Gastrocnemius medialis (tissue), 4 donors: Measurements from ENCODE around the gene IFT81. TPM values are rescaled to one million over a fixed set of nuclear protein-coding genes. Genes with fewer than 3 reads are reported as not detected.
A peak's percentile ranks its signal among the peaks of the same experiment; 100 is the strongest.

ENCODE experiments used
- ATAC-seq, 2 donors: fragments of 150-250 bp; one replicate each; pipeline ENCODE4 v1.9.1; 2016
- DNase-seq, 2 donors: peaks; one replicate each; pipeline ENCODE4 v3.0.0-alpha.2; 2019
- H3K27ac ChIP-seq, 4 donors: fragments of 200-600 bp; sonication (generic); 1 replicate in 1 of 4; 2 replicates in 3 of 4; pipeline ENCODE4 v1.5.1; 2016 to 2018; ENCODE audit warnings: mild to moderate bottlenecking in 2 of 4, moderate library complexity in 1 of 4
- H3K27me3 ChIP-seq, 3 donors: fragments of 200-600 bp; sonication (generic) in 2 of 3; 1 replicate in 1 of 3; 2 replicates in 2 of 3; pipeline versions ENCODE4 v1.5.1 to v1.6.0; 2016 to 2019; ENCODE audit warnings: mild to moderate bottlenecking in 1 of 3, moderate library complexity in 1 of 3
- H3K36me3 ChIP-seq, 2 donors: fragments of 200-600 bp; sonication (generic) in 1 of 2; one replicate each; pipeline ENCODE4 v1.5.1; 2017 to 2018
- H3K4me1 ChIP-seq, 2 donors: fragments of 200-600 bp; sonication (generic) in 1 of 2; one replicate each; pipeline ENCODE4 v1.5.1; 2016 to 2017; ENCODE audit warnings: mild to moderate bottlenecking in 2 of 2
- H3K4me3 ChIP-seq, 4 donors: fragments of 200-600 bp; sonication (generic) in 3 of 4; 1 replicate in 1 of 4; 2 replicates in 3 of 4; pipeline ENCODE4 v1.5.1; 2016 to 2019; ENCODE audit warnings: mild to moderate bottlenecking in 2 of 4
- H3K9me3 ChIP-seq, 3 donors: fragments of 200-600 bp; sonication (generic) in 2 of 3; 1 replicate in 1 of 3; 2 replicates in 2 of 3; pipeline ENCODE4 v1.5.1; 2016 to 2019
- POLR2A ChIP-seq, 2 donors: fragments of 450-650 bp; IDR thresholded peaks; one replicate each; pipeline ENCODE4 v1.6.1; 2017; ENCODE audit warnings: antibody characterized with exemption in 2 of 2, mild to moderate bottlenecking in 2 of 2, moderate library complexity in 2 of 2
- in situ Hi-C, 4 donors: fragments of 200-750 bp; cut with MboI; loops; one replicate each; pipeline versions ENCODE4 v1.15.0 to v1.8.0; 2017; ENCODE audit warnings: low sequenced_read_pairs in 4 of 4
- intact Hi-C: fragments of 100-400 bp; cut with DNase I; formaldehyde crosslinking; loops from one replicate; pipeline ENCODE4 v1.15.1; 2023; ENCODE audit warnings: low total_unique reads
- total RNA-seq, 4 donors: library from RNA; depleted of rRNA; stranded (reverse); fragments of >200 nt; gene quantifications; one replicate each; pipeline versions ENCODE4 v1.1.0 to v1.2.3, GENCODE V29; 2016
- TF ChIP-seq, protein P1 (sequence below), 5 experiments: fragments of 450-650 bp in 3 of 5; fragments of 200-600 bp in 2 of 5; sonication (generic) in 2 of 5; IDR thresholded peaks in 4 of 5; conservative IDR thresholded peaks in 1 of 5; 1 replicate in 4 of 5; 2 replicates in 1 of 5; pipeline ENCODE4 v1.5.1; 2016 to 2019; ENCODE audit warnings: antibody characterized with exemption in 5 of 5, mild to moderate bottlenecking in 3 of 5, moderate library complexity in 3 of 5

The IFT81 gene
- total RNA-seq, 4 donors from 2014 or later: 3.3 to 4.5 (median 3.7) TPM

DNA sequence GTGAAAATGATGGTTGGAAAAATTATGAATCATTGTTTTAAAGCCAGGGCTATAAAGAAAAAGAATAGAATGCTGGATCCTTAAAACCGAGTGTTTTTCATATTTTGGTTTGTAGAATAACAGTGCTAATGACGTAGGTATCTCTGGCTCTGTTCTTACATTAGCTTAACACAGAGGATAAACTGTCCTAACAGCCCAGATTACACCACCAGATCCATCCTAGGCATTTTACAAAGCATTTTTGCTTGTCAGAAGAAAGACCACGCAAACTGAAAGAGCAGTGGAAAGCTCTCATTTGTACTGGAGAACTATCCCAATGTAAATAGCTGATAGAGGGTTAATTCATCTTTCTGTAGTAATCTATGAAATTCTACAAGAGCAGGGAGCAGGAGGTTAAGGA is 13.6 kb downstream of the IFT81 start:
- Histone ChIP-seq H3K4me1 (peaks cover 9 to 13% of the 10 kb centered on the region in 2 donors), H3K27ac (no peak overlapping the region), H3K4me3 (no peak overlapping the region), H3K9me3 (no peaks in the 10 kb centered on the region), H3K36me3 (peaks cover 0 to 9% of the 10 kb centered on the region in 2 donors), H3K27me3 (no peaks in the 10 kb centered on the region)
- ATAC-seq (no peak), DNase-seq (no peak)
- intact Hi-C loops (no loop called here), in situ Hi-C loops (no loop called here)
- TF ChIP-seq POLR2A (IDR thresholded peaks at IDR 0.05): no peak
- TF ChIP-seq, protein P1, sequence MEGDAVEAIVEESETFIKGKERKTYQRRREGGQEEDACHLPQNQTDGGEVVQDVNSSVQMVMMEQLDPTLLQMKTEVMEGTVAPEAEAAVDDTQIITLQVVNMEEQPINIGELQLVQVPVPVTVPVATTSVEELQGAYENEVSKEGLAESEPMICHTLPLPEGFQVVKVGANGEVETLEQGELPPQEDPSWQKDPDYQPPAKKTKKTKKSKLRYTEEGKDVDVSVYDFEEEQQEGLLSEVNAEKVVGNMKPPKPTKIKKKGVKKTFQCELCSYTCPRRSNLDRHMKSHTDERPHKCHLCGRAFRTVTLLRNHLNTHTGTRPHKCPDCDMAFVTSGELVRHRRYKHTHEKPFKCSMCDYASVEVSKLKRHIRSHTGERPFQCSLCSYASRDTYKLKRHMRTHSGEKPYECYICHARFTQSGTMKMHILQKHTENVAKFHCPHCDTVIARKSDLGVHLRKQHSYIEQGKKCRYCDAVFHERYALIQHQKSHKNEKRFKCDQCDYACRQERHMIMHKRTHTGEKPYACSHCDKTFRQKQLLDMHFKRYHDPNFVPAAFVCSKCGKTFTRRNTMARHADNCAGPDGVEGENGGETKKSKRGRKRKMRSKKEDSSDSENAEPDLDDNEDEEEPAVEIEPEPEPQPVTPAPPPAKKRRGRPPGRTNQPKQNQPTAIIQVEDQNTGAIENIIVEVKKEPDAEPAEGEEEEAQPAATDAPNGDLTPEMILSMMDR (IDR thresholded peaks at IDR 0.05 in 4 of 5, conservative IDR thresholded peaks at IDR 0.05 in 1 of 5): no peak

DNA sequence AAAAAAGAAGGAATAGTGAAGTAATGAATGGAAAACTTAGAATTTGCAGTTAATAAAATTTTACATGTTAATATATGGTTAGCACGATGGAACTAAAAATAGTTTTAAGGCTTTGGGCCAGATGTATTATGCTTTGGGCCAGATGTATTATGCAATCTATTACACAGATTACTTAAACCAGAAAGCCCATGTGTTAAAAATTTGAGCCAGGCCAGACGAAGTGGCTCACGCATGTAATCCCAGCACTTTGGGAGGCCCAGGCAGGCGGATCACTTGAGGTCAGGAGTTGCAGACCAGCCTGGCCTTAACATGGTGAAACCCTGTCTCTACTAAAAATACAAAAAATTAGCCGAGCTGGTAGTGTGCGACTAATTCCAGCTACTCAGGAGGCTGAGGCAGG is 17.2 kb downstream of the IFT81 start:
- in situ Hi-C loops (no loop called here), intact Hi-C loops (no loop called here)
- no peak for TF ChIP-seq POLR2A (IDR thresholded peaks at IDR 0.05)
- no peak overlapping the region for H3K4me3 ChIP-seq
- H3K4me1 ChIP-seq: peaks cover 9 to 13% of the 10 kb centered on the region in 2 donors
- DNase-seq: peak; percentile 69 to 90
- H3K36me3 ChIP-seq: peaks cover 0 to 9% of the 10 kb centered on the region in 2 donors
- peak overlapping the region; percentile 72 to 83 (median 74) for H3K27ac ChIP-seq
- peak; percentile 99 to 100 for ATAC-seq
- no peaks in the 10 kb centered on the region for H3K9me3 ChIP-seq
- H3K27me3 ChIP-seq: no peaks in the 10 kb centered on the region

DNA sequence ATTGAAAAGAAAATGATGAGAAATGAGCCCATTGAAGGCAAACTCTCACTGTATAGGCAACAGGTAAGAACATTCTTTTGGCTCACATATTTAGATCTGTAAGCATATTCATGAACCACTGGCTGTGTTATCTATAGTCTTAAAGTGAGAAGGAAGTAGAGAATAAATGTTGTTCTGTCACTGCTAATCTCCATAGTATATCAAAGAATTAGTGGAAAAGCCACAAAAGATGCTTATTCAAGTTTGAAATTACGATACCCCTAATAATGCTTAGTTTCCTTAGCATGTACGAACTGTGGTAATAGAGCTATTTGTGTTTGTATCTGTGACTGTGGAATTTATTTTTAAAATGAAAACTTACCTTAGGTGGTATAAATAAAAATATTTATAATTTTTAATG is 22.8 kb downstream of the IFT81 start:
- intact Hi-C loops: no loop called here
- H3K4me1 ChIP-seq: peaks cover 0 to 3% of the 10 kb centered on the region in 2 donors
- H3K27ac ChIP-seq: no peak overlapping the region
- no peaks in the 10 kb centered on the region for H3K27me3 ChIP-seq
- H3K36me3 ChIP-seq: peaks cover 0 to 15% of the 10 kb centered on the region in 2 donors
- H3K9me3 ChIP-seq: no peaks in the 10 kb centered on the region
- ATAC-seq (no peak), DNase-seq (no peak)
- no peak overlapping the region for H3K4me3 ChIP-seq
- TF ChIP-seq, protein P1 (IDR thresholded peaks at IDR 0.05 in 4 of 5, conservative IDR thresholded peaks at IDR 0.05 in 1 of 5): no peak
- TF ChIP-seq POLR2A (IDR thresholded peaks at IDR 0.05): no peak
- in situ Hi-C loops: no loop called here

DNA sequence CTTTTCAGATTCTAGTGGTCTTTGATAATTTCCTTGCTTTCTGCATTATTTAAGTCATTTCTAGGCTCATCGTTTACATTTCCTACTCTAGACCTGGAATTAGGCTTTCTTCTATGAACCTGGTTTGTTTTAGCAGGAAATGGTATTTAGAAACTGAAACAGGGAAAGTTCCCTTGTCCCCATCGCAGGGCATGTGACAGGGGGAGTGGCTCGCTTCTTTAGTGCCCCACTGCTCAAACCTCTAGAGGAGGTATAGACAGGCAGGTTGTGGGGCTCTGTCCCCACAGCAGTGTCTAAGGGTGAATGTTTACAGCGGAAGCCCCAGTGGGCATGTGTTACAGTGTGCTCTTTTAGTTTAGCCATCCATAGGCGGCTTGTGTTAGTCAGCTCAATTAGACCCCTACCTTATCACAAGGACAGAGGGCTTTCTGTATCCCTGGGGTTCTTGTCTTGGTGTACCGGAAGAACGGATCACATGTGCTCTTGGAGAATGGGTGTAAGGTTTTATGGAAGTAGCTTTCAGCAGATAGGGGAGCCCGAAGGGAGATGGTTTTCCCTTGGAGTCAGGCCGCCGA is 25.0 kb downstream of the IFT81 start:
- intact Hi-C loops (no loop called here), in situ Hi-C loops (no loop called here)
- Histone ChIP-seq H3K4me3 (no peak overlapping the region), H3K36me3 (peaks cover 0 to 20% of the 10 kb centered on the region in 2 donors), H3K27me3 (no peaks in the 10 kb centered on the region), H3K9me3 (no peaks in the 10 kb centered on the region), H3K4me1 (no peaks in the 10 kb centered on the region), H3K27ac (no peak overlapping the region)
- TF ChIP-seq POLR2A (IDR thresholded peaks at IDR 0.05): no peak
- TF ChIP-seq, protein P1 (IDR thresholded peaks at IDR 0.05 in 4 of 5, conservative IDR thresholded peaks at IDR 0.05 in 1 of 5): no peak
- no peak for DNase-seq
- ATAC-seq: no peak

DNA sequence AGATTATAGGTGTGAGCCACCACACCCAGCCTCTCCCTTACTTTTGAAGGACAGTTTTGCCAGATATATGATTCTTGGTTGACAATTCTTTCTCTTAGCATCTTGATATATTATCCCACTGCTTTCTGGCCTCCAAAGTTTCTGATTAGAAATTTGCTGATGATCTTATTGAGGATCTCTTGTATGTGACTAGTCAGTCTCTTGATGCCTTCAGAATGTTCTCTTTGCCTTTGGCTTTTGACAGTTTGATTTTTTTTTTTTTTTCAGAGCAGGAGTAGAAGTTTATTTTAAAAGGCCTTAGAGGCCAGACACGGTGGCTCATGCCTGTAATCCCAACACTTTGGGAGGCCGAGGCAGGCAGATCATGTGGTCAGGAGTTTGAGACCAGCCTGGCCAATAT is 32.6 kb downstream of the IFT81 start:
- ATAC-seq (no peak), DNase-seq (no peak)
- intact Hi-C loops (no loop called here), in situ Hi-C loops (no loop called here)
- H3K27ac ChIP-seq: no peak overlapping the region
- H3K4me1 ChIP-seq: no peaks in the 10 kb centered on the region
- no peaks in the 10 kb centered on the region for H3K27me3 ChIP-seq
- peaks cover 0 to 28% of the 10 kb centered on the region in 2 donors for H3K36me3 ChIP-seq
- H3K9me3 ChIP-seq: no peaks in the 10 kb centered on the region
- no peak for TF ChIP-seq POLR2A (IDR thresholded peaks at IDR 0.05)
- TF ChIP-seq, protein P1 (IDR thresholded peaks at IDR 0.05 in 4 of 5, conservative IDR thresholded peaks at IDR 0.05 in 1 of 5): no peak
- H3K4me3 ChIP-seq: no peak overlapping the region
